Activated T-helper 2 cell treated with anti-CD3 and anti-CD28 coated beads, Interferon-gamma antibody, Interleukin-2, Interleukin-4, amounts not matched to agents 10 μg/mL and 5 μg/mL and 100 μg/mL, durations not matched to agents 14 hours and 24 hours and 36 hours (primary cell): ENCODE data around the gene CASZ1. TPM values are rescaled to one million over a fixed set of nuclear protein-coding genes. Genes with fewer than 3 reads are reported as not detected.

Experiments used
- DNase-seq: peaks from one replicate; pipeline ENCODE4 v3.0.0; 2021; ENCODE audit warnings: low spot score
- H3K27ac Mint-ChIP-seq: one replicate; pipeline ENCODE4 v1.8.0; 2021; ENCODE audit warnings: mixed read lengths
- H3K27me3 Mint-ChIP-seq: one replicate; pipeline ENCODE4 v1.8.0; 2021; ENCODE audit warnings: low read depth, mixed read lengths
- H3K36me3 Mint-ChIP-seq: one replicate; pipeline ENCODE4 v1.8.0; 2021; ENCODE audit warnings: low read depth, mixed read lengths
- H3K4me1 Mint-ChIP-seq: one replicate; pipeline ENCODE4 v1.8.0; 2021; ENCODE audit warnings: low read depth, mixed read lengths
- H3K4me3 Mint-ChIP-seq: one replicate; pipeline ENCODE4 v1.8.0; 2021; ENCODE audit warnings: low read depth, mild to moderate bottlenecking, moderate library complexity, mixed read lengths
- H3K9me3 Mint-ChIP-seq: one replicate; pipeline ENCODE4 v1.8.0; 2021; ENCODE audit warnings: mixed read lengths
- intact Hi-C: fragments of 100-400 bp; cut with micrococcal nuclease; formaldehyde crosslinking; loops from one replicate; pipeline ENCODE4 v1.15.1; 2023
- total RNA-seq: library from RNA; stranded (reverse); gene quantifications from 2 replicates; pipeline ENCODE4 v1.2.3, GENCODE V29; 2022

The CASZ1 gene
- total RNA-seq, result 8.6 and 9.9 TPM in 2 replicates

- Mint-ChIP-seq H3K27me3 (peaks cover 66% of the 10 kb centered on the region), H3K36me3 (no peaks in the 10 kb centered on the region), H3K27ac (no peak within 1 kb of the TSS), H3K9me3 (no peaks in the 10 kb centered on the region), H3K4me3 (peak within 1 kb of the TSS; percentile 75), H3K4me1 (peaks cover 9% of the 10 kb centered on the region)
- DNase-seq, result no peak
- intact Hi-C loops, result loop anchor here (5.0 to 10.0 kb wide), 3 partner anchors 71 to 281 kb away; no protein-coding TSS in a partner anchor
Observed at GRCh38 chr1:10796029-10796944, at the start of gene CASZ1. Gene CASZ1 (minus strand): TSS chr1:10796646. CDS start chr1:10693889, 102,757 bp downstream.

GRCh38 chr1:10843697-10844096, 47.3 kb upstream of the CASZ1 start:
- Mint-ChIP-seq H3K4me3 (no peak overlapping the region), H3K4me1 (no peaks in the 10 kb centered on the region), H3K36me3 (no peaks in the 10 kb centered on the region), H3K9me3 (no peaks in the 10 kb centered on the region), H3K27me3 (peaks cover 8% of the 10 kb centered on the region), H3K27ac (no peak overlapping the region)
- no peak for DNase-seq
- intact Hi-C loops, result no loop called here

- H3K27me3 Mint-ChIP-seq, result peaks cover 17% of the 10 kb centered on the region
- H3K36me3 Mint-ChIP-seq, result no peaks in the 10 kb centered on the region
- H3K27ac Mint-ChIP-seq, result no peak overlapping the region
- DNase-seq, result no peak
- H3K4me3 Mint-ChIP-seq, result no peak overlapping the region
- no peaks in the 10 kb centered on the region for H3K4me1 Mint-ChIP-seq
- no peaks in the 10 kb centered on the region for H3K9me3 Mint-ChIP-seq
- intact Hi-C loops, result no loop called here
Observed at GRCh38 chr1:10841118-10841517, 44.7 kb upstream of the CASZ1 start.

- Mint-ChIP-seq H3K36me3 (no peaks in the 10 kb centered on the region), H3K27ac (no peak overlapping the region), H3K4me1 (no peaks in the 10 kb centered on the region), H3K4me3 (no peak overlapping the region), H3K27me3 (peaks cover 24% of the 10 kb centered on the region), H3K9me3 (peaks cover 1% of the 10 kb centered on the region)
- intact Hi-C loops, result no loop called here
- no peak for DNase-seq
Observed at GRCh38 chr1:10839188-10839770, 42.8 kb upstream of the CASZ1 start.

GRCh38 chr1:10838541-10838940, 42.1 kb upstream of the CASZ1 start:
- H3K27ac Mint-ChIP-seq, result no peak overlapping the region
- H3K36me3 Mint-ChIP-seq, result no peaks in the 10 kb centered on the region
- H3K4me3 Mint-ChIP-seq, result no peak overlapping the region
- H3K4me1 Mint-ChIP-seq, result no peaks in the 10 kb centered on the region
- H3K27me3 Mint-ChIP-seq, result peaks cover 31% of the 10 kb centered on the region
- intact Hi-C loops, result no loop called here
- no peak for DNase-seq
- H3K9me3 Mint-ChIP-seq, result peaks cover 7% of the 10 kb centered on the region

- no peak for DNase-seq
- Mint-ChIP-seq H3K9me3 (peaks cover 7% of the 10 kb centered on the region), H3K4me1 (no peaks in the 10 kb centered on the region), H3K27ac (no peak overlapping the region), H3K36me3 (no peaks in the 10 kb centered on the region), H3K4me3 (no peak overlapping the region), H3K27me3 (peaks cover 33% of the 10 kb centered on the region)
- intact Hi-C loops, result no loop called here
Observed at GRCh38 chr1:10836726-10837125, 40.3 kb upstream of the CASZ1 start.

GRCh38 chr1:10835822-10836421, 39.5 kb upstream of the CASZ1 start:
- DNase-seq, result no peak
- H3K9me3 Mint-ChIP-seq, result peaks cover 7% of the 10 kb centered on the region
- no peaks in the 10 kb centered on the region for H3K36me3 Mint-ChIP-seq
- intact Hi-C loops, result no loop called here
- H3K27ac Mint-ChIP-seq, result no peak overlapping the region
- no peaks in the 10 kb centered on the region for H3K4me1 Mint-ChIP-seq
- H3K27me3 Mint-ChIP-seq, result peaks cover 33% of the 10 kb centered on the region
- H3K4me3 Mint-ChIP-seq, result no peak overlapping the region

GRCh38 chr1:10835421-10835820, 39.0 kb upstream of the CASZ1 start:
- no peak overlapping the region for H3K4me3 Mint-ChIP-seq

GRCh38 chr1:10834770-10835412, 38.4 kb upstream of the CASZ1 start:
- no peak for DNase-seq
- H3K9me3 Mint-ChIP-seq, result peaks cover 7% of the 10 kb centered on the region
- intact Hi-C loops, result no loop called here
- no peak overlapping the region for H3K27ac Mint-ChIP-seq
- no peaks in the 10 kb centered on the region for H3K4me1 Mint-ChIP-seq
- H3K36me3 Mint-ChIP-seq, result no peaks in the 10 kb centered on the region
- H3K27me3 Mint-ChIP-seq, result peaks cover 35% of the 10 kb centered on the region
- no peak overlapping the region for H3K4me3 Mint-ChIP-seq

More at GRCh38 chr1:10835421-10835820, 39.0 kb upstream of the CASZ1 start:
- Mint-ChIP-seq H3K27me3 (peaks cover 33% of the 10 kb centered on the region), H3K4me1 (no peaks in the 10 kb centered on the region), H3K27ac (no peak overlapping the region), H3K9me3 (peaks cover 7% of the 10 kb centered on the region), H3K36me3 (no peaks in the 10 kb centered on the region)
- DNase-seq, result no peak
- intact Hi-C loops, result no loop called here

GRCh38 chr1:10833630-10834557, 37.4 kb upstream of the CASZ1 start:
- Mint-ChIP-seq H3K4me3 (no peak overlapping the region), H3K4me1 (no peaks in the 10 kb centered on the region), H3K9me3 (peaks cover 7% of the 10 kb centered on the region), H3K27ac (no peak overlapping the region), H3K27me3 (peaks cover 40% of the 10 kb centered on the region), H3K36me3 (no peaks in the 10 kb centered on the region)
- no peak for DNase-seq
- intact Hi-C loops, result no loop called here

- Mint-ChIP-seq H3K27me3 (peaks cover 44% of the 10 kb centered on the region), H3K27ac (no peak overlapping the region), H3K9me3 (peaks cover 7% of the 10 kb centered on the region), H3K36me3 (no peaks in the 10 kb centered on the region), H3K4me1 (no peaks in the 10 kb centered on the region), H3K4me3 (no peak overlapping the region)
- intact Hi-C loops, result no loop called here
- DNase-seq, result no peak
Observed at GRCh38 chr1:10832703-10833102, 36.3 kb upstream of the CASZ1 start.
